Suprapubic skin (tissue), 4 donors: ENCODE measurements around the gene NKX1-2.

Experiments used
- CTCF ChIP-seq, 2 donors: fragments of 200-600 bp in 1 of 2; fragments of 450-650 bp in 1 of 2; sonication (generic) in 1 of 2; IDR thresholded peaks; one replicate each; pipeline ENCODE4 v1.5.1; 2016 to 2019; ENCODE audit warnings: antibody characterized with exemption in 2 of 2, mild to moderate bottlenecking in 1 of 2, moderate library complexity in 1 of 2
- EP300 ChIP-seq: sonication (generic); formaldehyde crosslinking; IDR thresholded peaks from one replicate; pipeline ENCODE4 v1.6.1; 2017; ENCODE audit warnings: antibody characterized with exemption
- POLR2AphosphoS5 ChIP-seq, 3 donors: sonication (generic); formaldehyde crosslinking; IDR thresholded peaks; one replicate each; pipeline ENCODE4 v1.6.1; 2017; ENCODE audit warnings: antibody characterized with exemption in 3 of 3

- TF ChIP-seq CTCF (IDR thresholded peaks at IDR 0.05): no peak
- TF ChIP-seq EP300: no peak
- no peak for TF ChIP-seq POLR2AphosphoS5 (IDR thresholded peaks at IDR 0.05)
Measured at GRCh38 chr10:124408357-124408756, 41.5 kb downstream of the NKX1-2 start.
